GM21576 (cell line): ENCODE results near the gene GBA3.

Experiments
- ATAC-seq: cut with Tn5 transposase; IDR thresholded peaks from one replicate; pipeline ENCODE4 v1.9.1; 2021; ENCODE audit warnings: mild to moderate bottlenecking, moderate library complexity; ENCODE audit not compliant: unreplicated experiment

The GBA3 gene

DNA sequence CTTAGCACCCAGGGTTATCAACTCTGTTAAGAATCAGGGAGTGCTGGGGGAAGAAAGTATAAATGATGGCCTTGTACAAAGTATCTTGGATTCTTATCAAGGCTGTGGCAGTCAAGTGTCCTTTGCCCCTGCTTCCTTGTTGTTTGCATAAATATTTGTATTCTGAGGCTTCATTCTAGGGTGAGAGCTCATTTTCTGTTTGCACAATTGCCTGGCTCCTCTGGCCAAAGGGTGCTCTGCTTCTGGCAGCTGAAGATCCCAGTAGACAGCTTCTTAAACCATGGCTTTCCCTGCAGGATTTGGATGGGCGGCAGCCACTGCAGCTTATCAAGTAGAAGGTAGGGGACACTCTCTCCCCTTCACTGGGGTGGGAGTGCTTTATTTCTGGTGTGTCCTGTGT, at the start of gene GBA3:
GBA3 (plus strand) TSS at position 202 of the 400 bp plus-strand sequence.
- ATAC-seq, result no peak

DNA sequence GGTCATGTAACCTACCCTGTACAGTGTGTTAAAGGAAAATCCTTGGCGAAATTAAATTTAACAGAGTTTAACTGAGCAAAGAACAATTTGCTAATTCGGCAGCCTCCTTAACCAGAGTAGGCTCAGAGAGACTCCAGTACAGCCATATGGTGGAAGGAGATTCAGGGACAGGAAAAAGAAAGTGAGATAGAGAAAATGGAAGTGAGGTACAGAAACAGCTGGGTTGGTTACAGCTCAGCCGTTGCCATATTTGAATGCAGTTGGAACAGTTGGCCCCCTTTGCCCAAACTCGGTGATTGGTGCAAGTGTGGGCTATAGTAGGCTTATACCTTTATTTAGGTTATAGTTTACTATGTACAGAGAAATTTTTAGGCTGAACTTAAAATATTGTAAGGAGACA, 48.8 kb upstream of the GBA3 start:
- no peak for ATAC-seq

DNA sequence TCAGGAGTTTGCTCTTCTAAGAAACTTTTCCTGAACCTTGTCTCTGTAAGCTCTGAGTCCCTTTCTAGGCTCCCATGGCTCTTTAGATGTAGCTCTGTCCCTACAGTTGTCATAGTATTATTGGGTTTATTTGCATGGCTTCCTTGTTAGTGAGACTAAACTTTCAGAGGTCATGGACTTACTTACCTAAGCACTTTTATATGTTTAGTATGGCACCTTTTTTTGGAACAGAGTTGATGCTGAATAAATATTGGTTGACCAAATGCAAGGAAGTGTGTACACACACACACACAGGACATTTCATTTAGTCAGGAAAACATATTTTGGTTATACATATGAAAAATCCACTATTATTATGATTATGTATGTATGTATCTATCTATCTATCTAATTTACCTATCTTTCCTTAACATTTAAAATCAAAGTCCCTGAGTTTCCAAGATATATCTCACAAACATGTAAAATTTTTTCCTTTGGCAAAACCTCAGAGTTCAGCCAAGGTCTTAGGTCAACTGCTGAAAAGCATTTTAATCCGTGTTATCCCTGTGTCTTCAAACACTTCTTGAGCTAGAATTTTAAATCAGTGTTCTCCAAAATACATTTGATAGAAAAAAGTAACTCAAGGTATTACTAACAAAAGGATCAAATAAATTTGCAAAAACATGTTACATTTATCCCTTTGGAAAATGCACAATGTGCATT, 47.1 kb upstream of the GBA3 start:
- no peak for ATAC-seq

DNA sequence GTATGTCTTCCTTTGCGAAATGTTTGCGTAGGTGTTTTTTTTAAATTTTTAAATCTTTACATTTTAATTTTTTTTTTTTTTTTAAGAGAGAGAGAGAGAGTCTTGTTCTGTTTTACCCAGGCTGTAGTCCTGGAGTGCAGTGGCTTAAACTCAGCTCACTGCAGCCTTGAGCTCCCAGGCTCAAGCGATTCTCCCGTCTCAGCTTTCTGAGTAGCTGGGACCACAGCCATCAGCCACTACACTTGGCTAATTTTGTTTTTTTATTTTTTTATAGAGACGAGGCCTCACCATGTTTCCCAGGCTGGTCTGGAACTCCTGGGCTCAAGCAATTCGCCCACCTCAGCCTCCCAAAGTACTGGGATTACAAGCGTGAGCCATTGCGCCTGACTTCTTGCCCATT, 43.7 kb upstream of the GBA3 start:
- no peak for ATAC-seq

DNA sequence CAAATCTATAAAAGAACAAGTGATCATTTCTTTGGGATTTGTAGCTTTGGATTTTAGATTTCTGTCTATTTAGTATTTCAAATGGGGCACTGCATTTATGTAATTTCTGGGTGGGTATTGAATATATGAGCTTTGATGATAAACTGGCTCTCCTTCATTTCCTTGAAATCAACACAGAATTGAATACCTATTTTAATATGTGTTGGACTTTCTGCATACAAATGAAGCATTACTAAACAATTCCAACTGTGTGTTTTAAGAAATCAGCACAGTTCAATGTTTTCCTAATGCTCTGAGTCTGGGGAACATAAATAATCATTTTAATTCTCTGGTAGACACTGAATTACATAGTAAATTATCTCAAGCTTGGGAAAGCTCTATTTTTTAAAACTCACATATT, 42.0 kb upstream of the GBA3 start:
- no peak for ATAC-seq

DNA sequence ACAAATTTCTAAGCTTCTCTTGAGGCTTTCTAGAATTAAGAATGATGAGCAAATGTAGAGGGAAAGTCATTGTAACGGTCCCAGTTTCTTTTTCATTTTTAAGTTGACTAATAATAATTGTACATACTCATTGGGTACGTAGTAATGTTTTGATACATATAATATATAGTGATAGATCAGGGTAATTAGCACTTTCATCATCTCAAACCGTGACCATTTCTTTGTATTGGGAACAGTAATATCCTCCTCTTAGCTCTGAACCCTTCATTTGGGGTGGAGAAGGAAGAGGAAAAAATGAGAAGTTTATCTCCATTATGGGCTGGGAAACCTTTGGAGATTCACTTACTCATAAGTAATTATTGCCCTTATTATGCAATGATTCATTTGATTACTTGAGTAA, 39.0 kb upstream of the GBA3 start:
- ATAC-seq, result no peak

DNA sequence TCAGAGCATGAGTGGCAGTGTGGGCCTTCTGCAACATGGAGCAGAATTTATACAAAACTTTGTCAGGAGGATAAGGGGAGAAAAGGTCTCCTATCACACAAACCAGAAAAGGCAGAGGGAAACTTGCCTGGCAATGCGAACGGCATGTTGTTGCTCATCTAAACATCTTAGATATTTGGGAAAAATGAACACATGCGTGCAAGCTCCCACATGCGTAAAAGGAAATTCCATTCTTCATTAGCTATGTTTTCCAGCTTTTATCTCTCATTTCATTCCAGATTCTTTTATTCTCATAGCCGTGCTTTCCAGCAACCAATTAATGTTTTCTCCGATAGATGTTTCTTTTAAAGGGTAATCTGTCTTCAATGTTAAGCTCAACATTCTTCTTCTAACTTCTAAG, 31.3 kb upstream of the GBA3 start:
- ATAC-seq, result no peak

DNA sequence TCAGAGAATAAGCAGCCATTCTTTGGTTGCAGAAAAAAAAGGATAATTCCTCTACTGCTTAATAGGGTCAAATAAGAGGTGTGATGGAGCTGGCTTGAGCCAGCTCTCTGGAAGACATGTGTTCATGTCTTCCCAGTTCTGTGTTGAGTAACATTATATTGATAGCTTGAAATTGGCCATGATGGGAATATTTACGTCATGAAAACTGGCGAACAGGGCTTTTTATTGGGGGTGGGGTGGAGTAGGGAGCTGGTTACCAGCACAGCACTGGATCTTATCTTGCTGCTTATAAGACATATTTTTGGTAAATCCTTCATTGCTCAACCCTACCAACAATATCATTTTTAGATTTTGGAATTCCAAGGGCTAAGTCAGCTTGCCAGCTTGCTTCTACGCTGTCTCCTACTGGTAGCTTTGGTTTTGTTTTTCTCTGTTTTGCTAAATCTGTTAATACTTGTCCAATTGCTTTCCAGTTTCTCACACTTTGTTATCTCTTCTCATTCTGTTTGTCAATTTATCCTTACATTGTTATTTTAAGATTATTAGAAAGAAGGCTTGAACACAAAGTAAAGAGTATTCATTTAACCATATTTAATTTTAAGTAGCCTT, 25.3 kb upstream of the GBA3 start:
- no peak for ATAC-seq

DNA sequence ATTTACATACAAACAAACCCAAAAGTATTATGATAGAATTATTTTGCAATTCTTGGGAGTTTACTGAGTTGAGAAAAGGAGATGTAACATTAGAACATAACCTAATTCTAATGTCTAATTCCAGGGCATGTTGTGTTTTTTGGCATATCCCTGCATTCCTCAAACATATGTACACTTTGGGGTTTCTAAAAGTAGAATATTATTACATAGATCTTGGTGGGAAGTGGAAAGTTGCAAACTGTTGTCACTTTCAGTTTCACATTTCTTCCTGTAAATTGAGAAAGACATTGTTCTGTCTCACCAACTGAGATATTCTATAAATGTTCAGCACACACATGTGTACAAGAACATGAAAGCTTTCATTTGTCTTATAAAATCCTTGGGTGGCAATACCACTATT, 24.4 kb upstream of the GBA3 start:
- no peak for ATAC-seq

DNA sequence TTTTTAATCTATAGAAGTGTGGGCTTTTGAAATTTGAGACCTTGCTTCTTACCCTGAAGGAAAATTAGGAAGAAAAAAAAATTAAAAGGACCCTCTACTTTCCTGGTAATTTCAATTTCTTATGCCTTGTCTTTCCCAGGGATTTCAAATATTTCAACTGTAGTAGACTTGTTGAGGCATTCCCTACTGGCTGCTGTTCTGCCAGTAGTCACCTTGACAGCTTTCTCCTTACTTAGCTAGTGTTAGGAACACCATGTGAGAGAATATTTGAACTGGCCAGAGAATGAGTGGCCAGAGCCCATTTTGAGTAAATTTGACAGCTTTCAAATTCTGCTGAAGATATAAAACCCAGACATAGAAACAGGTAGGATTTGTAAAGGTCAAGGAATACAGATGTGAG, 24.0 kb upstream of the GBA3 start:
- no peak for ATAC-seq

DNA sequence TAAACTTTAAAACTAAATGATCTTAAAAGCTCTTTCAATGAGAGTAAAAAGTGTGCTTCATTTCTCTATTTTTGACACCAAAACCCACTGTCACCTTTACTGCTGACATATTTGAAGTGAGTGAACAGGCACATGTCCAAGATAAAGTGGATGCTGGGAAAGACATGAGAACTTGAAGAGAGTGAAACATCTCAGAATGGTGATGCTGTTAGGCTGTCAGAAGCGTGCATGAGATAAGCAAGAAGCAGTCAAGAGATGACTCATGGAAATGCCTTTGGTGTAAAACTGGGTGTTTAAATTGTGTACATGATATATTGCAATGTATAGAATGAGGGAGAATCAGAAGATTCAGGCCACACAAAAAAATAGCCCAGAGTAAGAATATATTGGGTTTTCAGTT, 21.8 kb upstream of the GBA3 start:
- no peak for ATAC-seq

DNA sequence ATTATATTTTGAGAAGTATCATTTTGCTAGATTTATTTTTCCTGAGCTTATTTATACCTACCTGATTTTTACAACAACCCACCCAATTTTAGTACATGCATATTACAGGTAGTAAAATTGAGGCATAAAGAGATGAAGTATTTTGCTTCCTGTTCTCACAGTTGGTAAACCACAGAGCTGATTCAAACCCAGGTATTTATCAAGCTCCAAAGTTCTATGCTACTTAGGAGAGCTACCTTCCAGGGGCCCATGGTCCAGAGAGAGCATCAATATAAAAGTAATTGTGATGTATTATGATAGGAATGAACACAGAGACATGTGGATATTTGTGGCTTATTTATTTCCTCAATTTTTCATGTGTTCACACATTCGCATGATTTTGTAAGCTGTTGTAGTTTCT, 20.2 kb upstream of the GBA3 start:
- no peak for ATAC-seq

DNA sequence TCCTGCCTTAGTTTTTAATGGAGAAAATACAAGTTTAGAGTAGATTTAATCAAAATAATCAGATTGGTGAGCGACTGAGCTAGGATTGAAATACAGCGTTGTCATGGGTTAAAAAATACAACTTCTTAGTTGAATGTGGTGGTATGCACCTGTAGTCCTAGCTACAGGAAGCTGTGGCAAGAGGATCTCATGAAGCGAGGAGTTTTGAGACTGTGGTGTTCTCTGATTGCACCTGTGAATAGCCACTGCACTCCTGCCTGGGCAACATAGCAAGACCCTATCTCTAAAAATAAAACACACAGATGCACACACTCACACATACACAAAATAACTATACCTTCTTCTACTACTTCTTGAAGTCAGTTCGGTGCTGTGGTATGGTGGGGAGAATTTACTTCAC, 19.8 kb upstream of the GBA3 start:
- ATAC-seq, result no peak

DNA sequence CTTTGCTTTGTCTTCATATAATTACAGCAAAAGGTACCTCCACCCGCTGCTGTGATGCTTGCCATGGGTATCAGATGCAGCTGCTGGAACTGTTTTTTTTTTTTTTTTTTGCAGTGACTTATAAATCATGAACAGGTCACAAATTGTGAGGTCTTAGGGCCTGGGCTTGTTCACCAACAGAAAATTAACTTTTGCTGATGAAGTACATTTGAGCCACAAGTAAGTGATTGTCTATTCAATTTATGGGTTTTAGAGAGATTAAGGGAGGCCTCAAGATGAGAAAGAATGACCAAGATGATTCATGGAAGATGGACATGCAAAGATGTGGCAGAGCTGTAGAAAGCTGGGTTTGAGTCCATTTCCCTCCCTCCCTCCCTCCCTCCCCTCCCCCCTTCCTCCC, 18.0 kb upstream of the GBA3 start:
- ATAC-seq, result no peak

DNA sequence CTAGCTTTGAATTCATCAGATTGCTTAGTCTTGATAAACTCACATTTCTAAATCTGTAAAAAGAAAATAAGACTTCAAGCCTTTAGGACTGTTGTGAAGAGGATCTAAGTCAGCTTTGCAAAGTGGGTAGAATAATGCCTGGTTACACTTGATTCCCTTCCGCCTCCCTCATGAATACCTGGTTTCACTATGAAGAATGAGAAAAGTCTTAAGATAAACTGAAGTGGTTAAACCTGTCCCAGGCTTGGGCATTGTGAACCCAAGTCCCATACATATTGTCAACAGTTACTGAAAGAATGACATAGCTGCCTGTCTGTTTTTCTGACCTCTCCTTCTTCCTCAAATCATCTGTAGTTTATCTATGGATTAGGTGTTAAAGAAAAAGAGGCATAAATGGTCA, 16.7 kb upstream of the GBA3 start:
- ATAC-seq, result no peak

DNA sequence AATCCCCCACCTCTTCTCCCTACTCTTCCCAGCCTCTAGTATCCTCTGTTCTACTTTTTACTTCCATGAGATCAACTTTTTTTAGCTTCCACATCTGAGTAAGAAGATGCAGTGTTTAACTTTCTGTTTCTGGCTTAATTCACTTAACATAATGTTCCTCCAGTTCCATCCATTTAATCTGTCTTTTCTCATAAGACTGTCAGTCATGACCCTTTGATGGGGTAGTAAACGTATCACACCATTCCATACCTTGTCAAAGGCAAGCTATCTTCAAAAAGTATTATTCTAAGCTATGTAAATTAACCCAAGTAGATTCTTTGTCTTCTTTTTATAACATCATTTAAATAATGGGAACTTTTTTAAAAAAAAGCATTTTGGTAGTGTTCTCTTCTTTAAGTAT, 15.0 kb upstream of the GBA3 start:
- no peak for ATAC-seq

DNA sequence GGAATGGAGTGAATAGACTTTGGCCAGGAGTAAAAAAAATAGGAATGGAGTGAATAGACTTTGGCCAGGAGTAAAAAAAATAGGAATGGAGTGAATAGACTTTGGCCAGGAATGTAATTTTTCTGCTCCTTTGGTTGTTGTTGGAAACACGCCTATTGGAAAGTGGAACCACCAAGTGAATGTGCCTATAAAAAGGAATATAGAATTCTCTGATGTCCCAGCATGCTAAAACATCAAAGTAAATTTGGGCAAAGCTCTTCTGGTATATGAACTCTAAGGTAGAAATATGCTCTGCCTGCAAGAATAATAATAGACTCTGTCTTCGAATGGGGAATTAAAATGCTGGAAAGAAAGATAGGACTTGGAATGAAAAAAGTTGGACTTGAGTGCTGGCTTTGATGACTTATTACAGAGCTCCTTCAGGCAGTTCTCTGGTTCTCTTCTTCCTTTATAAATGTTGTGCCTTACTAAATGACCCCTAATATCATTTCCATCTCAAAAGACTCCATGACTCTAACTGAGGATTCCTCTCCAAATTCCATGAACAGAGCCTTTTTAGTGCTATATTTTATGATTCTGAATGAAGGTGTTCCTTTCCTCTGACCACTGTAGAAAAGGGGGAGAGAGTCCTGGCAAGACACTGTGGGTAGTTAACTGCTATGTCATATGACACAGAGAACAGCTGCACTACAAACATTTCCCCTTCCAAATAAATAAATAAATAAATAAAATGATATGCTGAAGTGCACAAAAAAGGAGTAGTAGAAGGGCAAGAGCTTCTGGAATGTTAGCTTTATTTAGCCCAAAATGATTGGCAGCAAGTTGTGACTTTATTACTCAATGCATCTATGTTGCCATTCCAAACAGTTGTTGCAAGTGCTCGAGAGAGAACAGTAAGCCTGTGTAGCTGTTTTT, 13.5 kb upstream of the GBA3 start:
- no peak for ATAC-seq

DNA sequence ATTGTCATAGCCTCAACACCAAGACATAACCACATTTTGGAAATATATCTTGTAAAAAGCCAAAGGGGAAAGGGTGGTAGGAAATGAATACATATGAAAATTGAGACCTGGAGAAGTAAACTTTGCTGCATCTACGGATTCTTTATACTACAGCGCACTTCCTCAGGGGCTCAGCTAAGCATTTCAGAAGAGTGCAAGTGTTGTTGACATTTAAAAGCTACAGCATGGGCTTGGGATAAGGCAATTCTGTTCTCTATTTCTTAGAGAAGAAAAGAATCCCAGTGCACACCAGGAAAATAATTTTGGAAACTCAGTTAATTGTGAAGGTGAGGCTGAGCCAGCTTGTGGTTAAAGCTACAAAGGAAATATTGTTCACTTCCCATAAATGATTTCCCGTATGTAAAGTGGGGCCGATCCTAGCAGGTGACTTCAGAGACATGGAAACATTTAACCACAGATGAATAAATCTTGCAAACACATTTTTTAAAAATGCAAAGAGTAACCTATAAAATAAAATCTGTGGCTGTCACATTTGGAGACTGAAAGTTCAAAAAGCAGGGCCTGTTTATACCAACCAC, 12.6 kb upstream of the GBA3 start:
- no peak for ATAC-seq

DNA sequence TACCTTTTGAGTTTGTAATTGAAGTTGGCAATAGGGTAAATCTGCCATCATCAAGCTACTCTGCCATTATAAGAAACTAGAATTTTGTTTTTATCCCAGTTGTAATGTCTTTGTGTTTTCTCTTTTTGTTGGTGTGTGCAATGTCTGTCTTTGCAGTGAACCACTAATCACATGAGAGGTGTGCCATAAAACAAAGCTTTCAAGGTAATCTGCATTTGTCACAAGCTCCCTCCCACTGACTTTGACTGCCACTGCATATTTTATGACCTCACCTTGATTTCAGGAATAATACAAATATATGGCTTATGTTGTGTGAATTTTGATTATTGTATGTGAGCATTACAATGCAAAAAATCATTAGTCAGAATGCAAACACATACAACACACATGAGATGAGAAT, 9.0 kb upstream of the GBA3 start:
- no peak for ATAC-seq

DNA sequence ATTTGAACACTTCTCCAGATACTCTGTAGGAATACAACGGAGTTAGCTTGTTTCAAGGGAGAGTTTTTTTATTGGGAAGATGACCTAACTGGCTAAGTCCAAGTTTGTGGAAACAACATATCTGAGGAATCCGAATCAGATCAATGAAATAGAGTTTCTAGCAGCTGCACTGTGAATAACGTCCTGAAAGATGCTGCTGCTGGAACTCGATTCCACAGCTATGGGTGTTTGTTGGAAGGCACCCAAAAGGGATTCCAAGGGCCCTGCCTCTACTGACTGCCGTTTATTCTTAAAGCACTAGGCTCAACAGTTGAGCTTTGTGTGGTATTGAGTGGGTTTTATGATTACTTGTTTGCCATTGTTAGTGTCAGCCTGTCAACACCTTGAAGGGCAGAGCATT, 6.6 kb upstream of the GBA3 start:
- ATAC-seq, result no peak

DNA sequence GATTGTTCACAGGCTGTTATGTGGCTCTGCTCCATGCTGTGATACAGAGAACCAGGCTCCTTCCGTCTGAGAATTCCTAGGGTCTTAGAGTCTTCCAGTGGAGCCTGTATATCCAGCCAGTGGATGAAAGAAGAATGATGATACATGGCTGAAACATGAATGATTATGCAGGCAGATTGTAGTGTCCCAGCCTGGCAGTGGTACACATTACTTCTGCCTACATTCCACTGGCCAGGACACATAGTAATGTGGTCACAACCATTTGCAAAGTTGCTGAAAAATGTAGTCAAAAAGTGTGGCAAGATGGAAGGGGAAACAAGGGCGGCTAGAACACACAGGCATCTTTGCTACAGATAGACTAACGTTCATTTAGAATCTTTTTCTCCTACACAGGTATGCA, 4.5 kb upstream of the GBA3 start:
- no peak for ATAC-seq

DNA sequence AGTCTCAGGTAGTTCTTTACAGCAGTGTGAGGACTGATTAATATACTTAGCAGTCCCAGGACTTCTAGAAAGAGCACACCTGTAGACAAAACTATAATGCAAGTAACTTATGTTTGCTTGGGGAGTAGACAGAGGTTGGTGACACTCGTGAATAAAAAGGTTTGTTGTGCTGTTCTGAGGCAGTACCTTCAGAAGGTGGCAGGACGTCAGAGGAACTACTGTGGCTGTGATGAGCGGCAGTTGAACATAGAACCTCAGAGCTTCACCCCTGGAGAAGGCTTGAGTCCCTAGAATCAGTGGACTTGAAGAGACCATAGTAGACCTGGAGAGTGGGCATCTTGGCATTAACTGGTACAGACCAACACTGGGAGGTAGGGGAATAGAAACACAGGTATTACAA, 3.3 kb upstream of the GBA3 start:
- ATAC-seq, result no peak
